HTR-8/SVneo (cell line): ENCODE results near the gene PDGFRB.

ENCODE experiments used
- DNase-seq: peaks from one replicate; pipeline ENCODE4 v3.0.0; 2011; ENCODE audit warnings: low spot score, mixed read lengths; ENCODE audit not compliant: insufficient read length
- FAIRE-seq: peaks from 2 replicates; lab custom pipeline; 2011; peaks lifted over from hg19 to GRCh38; lab: Jason Lieb, UNC

Gene PDGFRB

DNA sequence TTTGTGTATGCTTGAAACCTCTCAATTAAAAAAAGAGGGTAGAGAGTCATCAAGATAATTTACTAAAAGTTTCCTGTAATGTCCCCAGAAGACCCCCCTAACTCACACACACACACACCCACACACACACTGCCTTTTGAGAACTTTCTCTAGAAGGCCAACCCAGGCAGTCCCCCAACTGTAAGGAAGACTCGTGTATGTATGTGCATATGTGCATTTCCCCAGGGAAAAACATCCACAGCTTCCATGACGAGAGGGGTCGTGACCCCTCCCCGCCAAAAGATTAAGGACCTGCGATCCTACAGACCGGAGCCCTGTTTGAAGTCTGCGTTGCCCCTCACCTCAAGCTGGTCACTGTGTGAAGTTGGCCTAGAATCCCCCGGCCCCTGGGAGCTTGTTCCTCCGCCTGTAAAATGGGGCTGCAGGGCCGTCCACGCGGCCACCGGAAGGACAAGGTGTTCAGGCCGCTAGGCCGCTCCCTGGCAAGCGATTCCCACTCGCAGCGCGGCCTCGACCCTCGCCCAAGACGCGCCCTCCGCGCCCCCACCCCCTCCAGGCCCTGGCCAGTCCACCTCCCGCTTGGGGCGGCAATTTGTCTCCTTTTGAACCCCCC lies 10.5 kb upstream of the PDGFRB start:
- no peak for FAIRE-seq
- no peak for DNase-seq

DNA sequence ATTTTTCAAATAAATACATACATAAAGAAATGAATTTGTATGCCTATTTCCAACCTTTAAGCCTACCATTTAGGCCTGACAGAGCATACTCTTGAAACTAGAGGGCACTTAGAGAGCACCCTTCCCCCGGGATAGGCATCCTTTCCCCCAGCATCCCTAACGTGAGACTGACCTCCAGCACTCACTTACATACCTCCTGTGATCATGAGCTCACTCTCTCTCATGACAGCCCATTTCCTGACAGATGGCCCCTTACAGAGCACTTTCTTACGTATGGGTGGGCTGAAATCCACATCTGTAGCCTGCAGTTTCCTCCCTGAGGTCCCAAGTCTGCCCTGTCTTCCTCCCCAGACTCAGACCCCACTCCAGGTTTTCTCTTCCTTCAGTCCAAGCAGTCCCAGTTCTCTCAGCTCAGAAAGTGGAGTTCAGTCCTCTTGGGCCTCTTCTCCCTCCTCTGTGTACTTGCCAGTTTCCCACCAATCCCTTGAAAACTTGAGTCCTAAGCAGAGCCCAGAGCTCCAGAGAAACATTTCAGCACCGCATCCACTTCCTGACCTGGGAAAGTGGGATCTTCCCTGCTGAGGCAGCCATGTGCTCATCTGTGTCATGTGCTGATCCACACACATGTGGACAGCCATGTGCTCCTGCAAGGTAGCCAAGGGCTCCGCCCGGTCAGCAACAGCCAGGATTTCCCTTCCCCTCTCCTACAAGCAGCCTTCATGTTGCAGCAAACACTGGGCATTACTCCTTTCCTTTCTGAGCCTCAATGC lies 8.8 kb upstream of the PDGFRB start:
- DNase-seq = no peak
- no peak for FAIRE-seq

DNA sequence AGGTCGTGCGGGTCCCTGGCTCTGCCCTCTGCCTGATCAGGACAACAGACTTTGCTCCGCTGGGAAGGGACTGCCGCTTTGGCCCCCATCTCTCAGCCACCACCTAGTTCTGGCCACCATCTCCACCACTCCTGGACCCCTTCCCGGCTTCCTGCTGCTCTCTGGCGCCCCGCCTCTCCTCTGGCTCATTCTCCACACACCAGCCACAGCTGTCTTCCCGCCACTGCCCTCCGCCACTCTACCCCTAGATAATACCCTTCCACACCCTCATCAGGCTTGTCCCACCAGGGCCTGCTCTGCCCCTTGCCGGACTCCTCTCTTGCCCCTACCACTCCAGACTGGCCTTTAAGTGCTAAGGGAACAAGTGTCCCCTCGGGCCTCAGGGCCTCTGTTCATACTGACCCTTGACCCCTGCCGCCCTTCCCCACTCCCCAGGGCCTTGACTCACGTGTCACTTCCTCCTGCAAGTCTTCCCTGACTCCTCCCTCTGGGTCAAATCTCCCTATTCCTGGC lies 8.0 kb upstream of the PDGFRB start:
- FAIRE-seq (no peak), DNase-seq (no peak)

- no peak for FAIRE-seq
These were observed 7.4 kb upstream of the PDGFRB start for GRCh38 chr5:150163035-150163434.

GRCh38 chr5:150162142-150162513 lies 6.5 kb upstream of the PDGFRB start:
- DNase-seq (no peak), FAIRE-seq (no peak)

More at GRCh38 chr5:150163035-150163434, 7.4 kb upstream of the PDGFRB start:
- DNase-seq = no peak

DNA sequence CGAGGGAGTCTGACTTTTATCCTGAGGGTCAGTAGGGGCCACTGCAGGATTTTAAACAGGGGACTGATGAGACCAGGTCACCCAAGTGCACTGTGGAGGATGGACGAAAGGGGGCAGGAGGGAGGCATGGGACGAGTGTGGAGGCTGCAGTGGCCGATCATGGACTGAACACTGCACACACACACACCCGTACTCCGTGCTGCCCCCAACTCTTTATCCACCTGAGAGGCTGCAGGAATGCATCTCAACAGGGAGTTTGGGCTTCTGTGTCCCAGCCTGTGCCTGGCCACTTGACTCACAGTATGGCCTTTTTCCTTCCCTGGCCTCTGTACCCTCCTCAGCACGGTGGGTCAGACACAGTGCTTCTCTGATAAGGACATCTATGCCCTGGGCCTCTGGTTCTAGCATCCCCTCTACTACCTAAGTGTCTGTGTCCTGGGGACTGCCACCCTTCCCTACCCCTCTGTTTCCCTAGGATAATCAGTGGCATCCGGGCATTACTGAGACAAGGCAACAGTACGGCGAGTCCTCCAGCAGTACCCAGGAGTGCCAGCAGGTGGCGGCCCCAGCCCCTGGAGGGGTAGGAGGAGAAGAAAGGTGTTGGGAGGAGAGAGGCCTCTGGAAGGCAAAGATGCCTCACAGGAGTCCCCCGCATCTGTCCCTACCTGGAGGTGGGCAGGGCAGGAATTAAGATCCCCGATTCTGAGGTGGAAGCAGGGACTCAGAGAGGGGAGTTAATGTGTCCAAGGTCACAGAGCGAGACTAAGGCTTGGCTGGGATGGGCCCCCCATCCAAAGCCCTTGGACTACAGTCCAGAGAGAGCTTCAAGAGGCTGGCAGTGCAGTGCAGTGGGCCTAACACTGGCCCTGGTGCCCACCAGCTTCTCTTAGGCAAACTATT lies 5.8 kb upstream of the PDGFRB start:
- peak; percentile 85 for DNase-seq
- FAIRE-seq = peak; percentile 69

GRCh38 chr5:150160448-150161081 lies 4.9 kb upstream of the PDGFRB start:
- DNase-seq (no peak), FAIRE-seq (no peak)

- no peak for FAIRE-seq
- DNase-seq = no peak
These were observed 4.1 kb upstream of the PDGFRB start for GRCh38 chr5:150159741-150160179.

- FAIRE-seq (no peak), DNase-seq (no peak)
These were observed 3.4 kb upstream of the PDGFRB start for GRCh38 chr5:150159031-150159430.

- FAIRE-seq (no peak), DNase-seq (no peak)
These were observed 2.7 kb upstream of the PDGFRB start for GRCh38 chr5:150158170-150158949.

DNA sequence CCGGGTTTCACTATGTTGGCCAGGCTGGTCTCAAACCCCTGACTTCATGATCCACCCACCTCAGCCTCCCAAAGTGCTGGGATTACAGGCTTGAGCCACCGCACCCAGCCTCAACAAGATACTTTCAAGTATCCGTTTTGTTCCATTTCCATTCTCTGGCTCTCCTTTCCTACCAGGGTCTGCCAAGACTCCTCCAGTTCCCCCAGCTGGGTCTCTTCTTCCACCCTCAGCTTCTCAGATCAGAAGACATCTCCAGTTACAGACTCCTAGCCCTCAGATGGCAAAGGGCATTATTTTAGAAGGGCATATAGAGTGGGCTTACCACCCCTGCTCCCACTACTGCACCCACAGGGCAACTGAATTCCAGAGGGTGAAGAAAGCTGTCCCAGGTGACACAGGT lies 1.5 kb upstream of the PDGFRB start:
- DNase-seq (no peak), FAIRE-seq (no peak)

DNA sequence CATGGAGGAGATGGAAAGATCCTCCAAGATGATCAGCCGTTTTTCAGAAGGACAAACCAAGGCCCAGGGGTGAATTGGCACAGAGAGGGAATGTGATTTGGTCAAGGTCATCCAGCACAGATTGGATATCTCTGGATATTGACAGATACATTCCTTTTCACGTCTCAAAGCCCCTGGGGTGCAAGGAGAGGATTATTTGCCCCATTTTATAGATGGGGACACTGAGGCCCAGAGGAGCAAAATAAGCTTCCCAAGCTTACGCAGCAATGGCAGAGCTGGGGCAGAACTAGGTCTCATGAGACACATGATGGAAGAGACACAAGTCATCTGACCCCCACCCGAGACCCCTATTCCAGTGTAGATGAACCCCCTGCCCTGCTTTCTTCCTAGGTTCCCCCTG lies 895 bp upstream of the PDGFRB start:
- DNase-seq (no peak), FAIRE-seq (no peak)

- no peak for FAIRE-seq
These were observed 353 bp upstream of the PDGFRB start for GRCh38 chr5:150156027-150156368.

GRCh38 chr5:150154618-150155128 lies 972 bp downstream of the PDGFRB start:
- FAIRE-seq (no peak), DNase-seq (no peak)

More at GRCh38 chr5:150156027-150156368, 353 bp upstream of the PDGFRB start:
- no peak for DNase-seq

GRCh38 chr5:150153957-150154617 lies 1.6 kb downstream of the PDGFRB start:
- FAIRE-seq = peak; percentile 72
- no peak for DNase-seq

DNA sequence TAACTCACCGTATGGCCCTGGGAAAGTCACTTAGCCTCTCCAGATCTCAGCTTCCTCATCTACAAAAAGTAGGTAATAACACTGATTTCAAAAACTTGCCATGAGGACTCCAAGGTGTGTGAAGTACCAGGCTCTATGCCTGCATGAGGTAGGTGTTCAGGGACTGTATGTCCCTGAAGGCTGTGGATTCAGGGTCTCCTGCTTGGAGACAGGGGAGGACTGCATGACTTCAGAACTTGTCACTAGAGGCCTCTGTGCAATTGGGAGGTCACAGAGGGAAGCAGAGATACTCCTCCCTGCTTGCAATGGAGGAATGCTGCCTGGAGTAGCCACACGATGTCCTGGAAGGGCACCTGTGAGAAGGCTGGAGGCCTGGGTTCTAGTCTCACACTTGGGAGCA lies 2.2 kb downstream of the PDGFRB start:
- DNase-seq (no peak), FAIRE-seq (no peak)

DNA sequence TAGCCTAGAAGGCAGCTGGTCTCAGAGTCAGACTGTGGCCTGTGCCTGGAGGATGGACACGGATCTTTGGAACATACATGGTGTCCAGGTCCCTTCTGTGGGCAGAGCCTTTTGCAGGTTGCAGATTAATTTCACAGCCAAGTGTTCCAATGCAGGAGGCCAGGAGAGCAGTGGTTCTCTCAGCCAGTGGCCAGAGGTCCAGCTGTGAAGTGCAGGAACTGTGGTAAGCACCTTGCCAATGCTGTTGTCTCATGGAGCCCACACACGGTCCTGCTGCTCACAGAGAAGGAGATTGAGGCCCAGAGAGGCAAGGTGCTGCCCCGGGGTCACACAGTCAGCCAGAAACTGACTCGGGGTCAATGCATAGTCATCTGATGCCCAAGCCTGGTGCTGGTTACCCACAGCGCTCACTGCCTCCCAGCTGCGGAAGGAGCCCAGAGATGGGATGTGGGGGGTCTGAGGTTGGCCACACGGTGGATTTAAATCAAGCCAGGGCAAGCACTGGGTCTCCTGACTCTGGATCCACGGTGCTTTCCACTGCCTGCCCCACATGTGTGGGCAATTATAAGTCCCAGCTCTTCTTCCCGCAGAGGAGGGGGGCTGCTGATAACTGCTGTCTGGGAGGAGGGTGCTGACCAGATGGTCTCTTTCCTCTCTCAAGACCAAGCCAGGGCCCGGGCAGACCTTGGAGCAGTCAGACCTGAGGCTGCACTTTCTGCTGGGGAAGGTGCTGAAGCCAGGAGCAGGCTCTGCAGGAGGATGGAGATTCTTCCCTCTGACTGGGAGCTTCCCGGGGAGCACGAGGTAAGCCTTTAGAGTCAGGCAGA lies 2.8 kb downstream of the PDGFRB start:
- DNase-seq (no peak), FAIRE-seq (no peak)

DNA sequence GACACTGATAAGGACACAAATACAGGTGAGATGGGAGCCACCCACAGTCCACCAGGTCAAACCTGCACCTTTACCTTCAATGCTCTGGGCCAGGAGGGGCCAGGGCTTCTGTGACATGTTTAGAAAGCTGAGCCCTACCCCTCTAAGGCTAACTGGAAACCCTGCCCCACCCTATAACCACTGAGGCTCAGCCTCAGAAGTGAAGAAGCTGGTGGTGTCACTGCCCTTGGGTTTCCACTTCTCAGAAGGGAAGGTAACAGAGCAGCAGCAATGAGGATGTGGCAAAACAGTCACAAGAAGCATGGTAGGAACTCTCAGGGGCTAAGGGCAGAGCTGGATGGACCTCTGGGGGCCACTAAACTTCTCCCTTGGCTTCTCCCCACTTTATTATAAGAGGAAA lies 6.0 kb downstream of the PDGFRB start:
- DNase-seq (no peak), FAIRE-seq (no peak)
